GM19324 (cell line): ENCODE measurements around the gene HMCN1.

Experiments
- ATAC-seq: cut with Tn5 transposase; IDR thresholded peaks from one replicate; pipeline ENCODE4 v1.9.1; 2021; ENCODE audit warnings: mild to moderate bottlenecking, moderate library complexity; ENCODE audit not compliant: unreplicated experiment, low FRiP score

The HMCN1 gene

GRCh38 chr1:185795181-185795580 is 61.0 kb downstream of the HMCN1 start:
- ATAC-seq: no peak

DNA sequence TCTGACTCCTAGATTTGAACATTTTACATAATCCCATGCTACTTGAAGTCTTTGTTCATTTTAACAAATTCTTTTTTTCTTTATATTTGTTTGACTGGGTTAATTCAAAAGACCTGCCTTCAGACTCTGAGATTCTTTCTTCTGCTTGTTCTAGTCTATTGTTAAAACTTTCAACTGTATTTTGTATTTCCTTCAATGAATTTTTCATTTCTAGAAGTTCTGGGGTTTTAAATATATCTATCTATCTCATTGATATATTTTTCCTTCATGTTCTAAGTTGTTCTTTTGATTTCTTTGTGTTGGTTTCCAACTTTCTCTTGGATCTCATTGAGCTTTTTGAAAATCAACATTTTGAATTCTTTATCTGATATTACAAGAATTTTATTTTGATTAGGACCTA is 64.3 kb downstream of the HMCN1 start:
- ATAC-seq: no peak

- no peak for ATAC-seq
Measured at GRCh38 chr1:185803241-185803640, 69.0 kb downstream of the HMCN1 start.

- no peak for ATAC-seq
Measured at GRCh38 chr1:185804206-185804605, 70.0 kb downstream of the HMCN1 start.

GRCh38 chr1:185804608-185805007 is 70.4 kb downstream of the HMCN1 start:
- no peak for ATAC-seq

DNA sequence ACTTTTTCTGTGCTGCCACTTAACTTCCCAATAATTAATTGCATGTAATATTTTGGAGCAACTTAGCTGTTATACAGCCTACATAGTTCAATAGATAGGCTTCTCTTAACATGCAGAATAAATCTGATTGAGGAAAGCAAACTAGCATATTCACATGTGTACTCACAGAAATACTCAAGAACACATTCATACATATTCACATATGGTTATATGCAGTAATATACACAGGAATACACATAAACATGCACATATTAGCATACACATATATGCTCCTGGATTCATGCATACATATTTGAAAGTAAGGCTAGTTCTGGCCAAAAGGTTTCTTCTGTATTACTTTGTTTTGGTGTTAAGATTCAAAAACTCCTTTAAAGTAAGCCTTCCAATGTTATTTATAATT is 73.1 kb downstream of the HMCN1 start:
- no peak for ATAC-seq

- no peak for ATAC-seq
Measured at GRCh38 chr1:185808631-185809030, 74.4 kb downstream of the HMCN1 start.

GRCh38 chr1:185811073-185811709 is 77.0 kb downstream of the HMCN1 start:
- no peak for ATAC-seq

GRCh38 chr1:185812934-185813333 is 78.7 kb downstream of the HMCN1 start:
- ATAC-seq: no peak

- ATAC-seq: no peak
Measured at GRCh38 chr1:185813401-185813979, 79.3 kb downstream of the HMCN1 start.

DNA sequence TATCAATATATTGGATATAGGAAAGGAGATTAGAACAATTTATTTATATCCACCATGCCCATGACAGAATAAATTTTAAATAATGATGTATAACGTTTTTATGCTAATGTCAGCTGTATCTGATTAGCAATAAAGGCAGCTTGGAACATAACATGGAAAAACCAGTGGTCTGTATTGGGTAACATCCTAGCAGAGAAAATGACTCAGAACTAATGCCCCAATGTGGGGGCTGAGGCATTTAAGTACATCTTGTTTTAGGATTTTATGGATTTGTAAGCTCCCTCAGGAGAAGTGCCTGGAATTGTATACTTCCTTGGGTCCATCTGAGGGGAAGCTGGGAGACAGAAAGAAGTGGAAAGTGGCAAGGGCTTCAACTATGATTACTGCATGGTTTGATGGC is 82.3 kb downstream of the HMCN1 start:
- ATAC-seq: no peak

DNA sequence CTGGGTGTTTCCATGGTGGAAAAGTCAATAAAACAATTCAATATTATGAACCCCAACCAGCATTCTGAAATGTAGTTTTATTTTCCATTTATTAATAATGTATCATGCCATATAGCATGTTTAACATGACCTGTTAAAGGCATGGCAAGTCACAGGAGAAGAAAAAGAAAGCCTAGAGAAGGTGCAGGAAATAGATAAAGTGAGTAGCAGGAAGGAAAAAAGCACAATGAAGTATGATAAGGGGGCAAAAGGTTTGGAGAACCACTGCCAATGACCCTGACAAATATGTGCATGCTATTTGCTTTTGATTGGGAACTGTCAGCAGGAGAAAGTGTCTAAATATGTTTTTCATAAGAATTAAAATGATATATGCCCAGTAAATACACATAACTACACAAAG is 85.6 kb downstream of the HMCN1 start:
- no peak for ATAC-seq

- no peak for ATAC-seq
Measured at GRCh38 chr1:185821612-185822385, 87.6 kb downstream of the HMCN1 start.

DNA sequence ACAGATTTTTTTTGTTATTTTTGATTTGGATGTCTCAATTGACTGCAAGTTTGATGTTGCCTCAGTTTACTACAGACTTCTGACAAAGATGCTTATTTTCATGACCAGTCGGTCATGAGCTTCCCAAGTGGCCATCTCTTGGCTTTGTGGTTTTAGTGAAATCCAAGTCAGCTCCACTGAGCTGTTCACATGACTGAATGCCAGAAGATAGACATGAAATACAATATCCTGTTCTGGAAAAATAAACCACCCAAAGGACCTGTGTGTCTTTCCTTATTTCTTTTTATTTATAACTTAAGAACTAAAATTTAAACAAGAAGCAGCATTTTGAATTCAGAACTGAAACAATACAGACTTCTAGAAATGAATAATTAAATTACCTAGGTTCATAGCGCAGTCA is 89.3 kb downstream of the HMCN1 start:
- ATAC-seq: no peak

DNA sequence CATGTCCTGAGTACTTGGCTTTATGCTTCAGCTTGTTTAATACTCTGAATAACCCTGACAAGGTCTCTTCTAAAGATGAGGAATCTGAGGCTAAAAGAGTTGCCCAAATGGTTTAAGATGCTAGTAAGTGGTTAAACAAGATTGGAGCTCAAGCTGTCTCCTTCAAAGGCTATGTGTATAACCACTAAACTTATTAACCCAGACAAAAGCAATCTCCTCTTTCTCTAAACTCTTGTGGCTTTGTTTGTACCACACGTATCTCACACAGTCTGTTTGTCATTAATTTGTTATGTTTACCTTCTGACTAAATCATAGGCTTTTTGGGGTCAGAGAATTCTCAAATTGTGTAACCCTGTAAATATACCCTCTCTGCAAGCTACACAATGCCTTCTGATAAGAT is 89.9 kb downstream of the HMCN1 start:
- no peak for ATAC-seq

GRCh38 chr1:185825556-185825955 is 91.4 kb downstream of the HMCN1 start:
- no peak for ATAC-seq

DNA sequence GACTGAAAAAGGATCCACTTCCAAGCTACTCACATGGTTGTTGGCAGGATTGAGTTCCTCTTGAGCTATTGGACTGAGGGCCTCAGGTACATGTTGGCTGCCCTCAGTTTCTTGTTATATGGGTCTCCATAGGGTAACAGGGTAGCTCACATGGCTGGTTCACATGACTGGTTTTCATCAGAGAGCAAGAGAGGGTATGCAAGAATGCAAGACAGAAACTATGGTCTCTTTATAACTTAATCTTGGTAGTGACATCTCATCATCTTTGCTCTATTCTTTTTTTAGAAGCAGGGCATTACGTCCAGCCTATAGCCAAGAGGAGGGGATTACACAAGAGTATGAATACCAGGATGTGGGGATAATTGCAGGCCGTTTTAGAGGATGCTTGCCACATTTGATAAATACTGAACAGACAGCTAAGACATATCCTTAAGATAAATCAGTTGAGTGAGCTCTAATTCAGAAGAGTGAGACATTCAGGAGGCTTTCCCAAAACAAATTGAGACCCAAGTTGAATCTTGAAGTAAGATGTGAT is 100.2 kb downstream of the HMCN1 start:
- no peak for ATAC-seq

DNA sequence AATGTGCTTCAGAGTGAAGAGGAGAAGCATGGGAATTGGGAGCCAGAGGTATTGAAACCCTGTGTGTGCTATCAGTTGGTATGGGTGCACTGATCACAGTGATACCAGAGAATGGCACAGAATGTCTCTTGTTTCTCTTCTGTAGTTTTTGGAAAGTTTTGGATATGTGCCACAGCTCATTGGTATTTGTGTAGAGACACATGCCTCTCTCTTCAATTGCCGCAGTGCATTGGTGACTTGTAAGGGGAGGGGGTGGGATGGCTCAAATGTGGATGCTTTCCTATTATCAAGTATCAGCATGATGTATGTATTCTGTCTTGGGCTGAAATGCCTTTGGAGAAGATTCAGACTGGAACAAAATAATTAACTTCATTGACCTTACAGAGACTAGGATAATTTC is 101.0 kb downstream of the HMCN1 start:
- ATAC-seq: no peak

- ATAC-seq: no peak
Measured at GRCh38 chr1:185837711-185838110, 103.5 kb downstream of the HMCN1 start.

GRCh38 chr1:185838111-185838510 is 103.9 kb downstream of the HMCN1 start:
- ATAC-seq: no peak

GRCh38 chr1:185840880-185841279 is 106.7 kb downstream of the HMCN1 start:
- ATAC-seq: no peak
